K562 (cell line): ENCODE measurements around the gene ZNF513. TPM values are rescaled to one million over a fixed set of nuclear protein-coding genes. Genes with fewer than 3 reads are reported as not detected.

Experiments
- ATAC-seq: fragments of 200-7000 bp; cut with Tn5 transposase; 3 replicates; pipeline ENCODE4 v1.9.1; 2020; ENCODE audit warnings: moderate library complexity
- BruUV-seq: library from RNA; stranded (reverse); fragments of 400-500 nt; replicated peaks from 2 replicates; lab custom pipeline; 2021; lab: Mats Ljungman, UMichigan
- CTCF ChIA-PET: fragments of 300-600 bp; formaldehyde crosslinking; extraction: SDS; loops from one replicate; lab custom pipeline; 2021; ENCODE audit warnings: low intra/inter-chr PET ratio; lab: Yijun Ruan, JAX
- POLR2A ChIA-PET: fragments of 300-600, 350-650 bp; sonication (Branson Sonifier 250); formaldehyde crosslinking; extraction: SDS; loops from one replicate; lab custom pipeline; 2021; ENCODE audit warnings: antibody characterized with exemption, inconsistent platforms; lab: Yijun Ruan, JAX
- DNase-seq, 4 experiments: peaks; one replicate each; pipeline versions ENCODE4 v3.0.0 to v3.0.0-alpha.2; 2011 to 2018; ENCODE audit warnings: low spot score in 3 of 4, mixed read lengths in 3 of 4; ENCODE audit errors: extremely low read depth in 1 of 4
- FAIRE-seq: peaks from 2 replicates; lab custom pipeline; 2011; peaks lifted over from hg19 to GRCh38; lab: Jason Lieb, UNC
- H2AFZ ChIP-seq: 2 replicates; pipeline ENCODE4 v1.6.0; 2011; ENCODE audit warnings: low read depth, low read length, control low read depth, inconsistent platforms
- H3K27ac ChIP-seq: fragments of 200-600 bp; 3 replicates; pipeline ENCODE4 v1.8.0; 2011; ENCODE audit warnings: low read depth, mild to moderate bottlenecking, control low read depth, inconsistent platforms, low read length, moderate library complexity, mixed read lengths; ENCODE audit errors: extremely low read depth
- H3K27me3 ChIP-seq, 2 experiments: fragments of 300-600 bp in 1 of 2; 2 replicates in 1 of 2; 3 replicates in 1 of 2; pipeline versions ENCODE4 v1.6.0 to v1.8.0; 2011; ENCODE audit warnings: inconsistent platforms in 2 of 2, low read length in 2 of 2, mild to moderate bottlenecking in 1 of 2, mixed read lengths in 1 of 2, moderate library complexity in 1 of 2; ENCODE audit not compliant: control insufficient read depth in 2 of 2, insufficient read depth in 2 of 2
- H3K36me3 ChIP-seq: fragments of 300-600 bp; 3 replicates; pipeline ENCODE4 v1.8.0; 2011; ENCODE audit warnings: mild to moderate bottlenecking, low read length, inconsistent platforms; ENCODE audit not compliant: control insufficient read depth, insufficient read depth
- H3K4me1 ChIP-seq, 2 experiments: fragments of 200-600 bp in 1 of 2; replicated peaks in 1 of 2; 2 replicates in 1 of 2; 3 replicates in 1 of 2; pipeline versions ENCODE4 v1.5.1 to v1.8.0; 2011; ENCODE audit warnings: inconsistent platforms in 2 of 2, low read length in 2 of 2, mild to moderate bottlenecking in 1 of 2, mixed read lengths in 1 of 2, moderate library complexity in 1 of 2; ENCODE audit not compliant: control insufficient read depth in 2 of 2, insufficient read depth in 2 of 2
- H3K4me2 ChIP-seq: 2 replicates; pipeline ENCODE4 v1.6.1; 2011; ENCODE audit warnings: low read length, control low read depth, inconsistent platforms, mixed read lengths; ENCODE audit not compliant: insufficient read depth
- H3K4me3 ChIP-seq: fragments of 200-600 bp; sonication (generic), shearing (Covaris generic); 2 replicates; pipeline ENCODE4 v1.5.1; 2016; ENCODE audit warnings: control low read depth, inconsistent platforms
- H3K79me2 ChIP-seq: fragments of 200-600 bp; 3 replicates; pipeline ENCODE4 v1.8.0; 2011; ENCODE audit warnings: low read length, inconsistent platforms; ENCODE audit not compliant: control insufficient read depth, insufficient read depth
- H3K9ac ChIP-seq, 2 experiments: 2 replicates each; pipeline versions ENCODE4 v1.6.0 to v1.6.1; 2011; ENCODE audit warnings: low read depth in 2 of 2, low read length in 2 of 2, control low read depth in 1 of 2, inconsistent platforms in 1 of 2, mild to moderate bottlenecking in 1 of 2, mixed read lengths in 1 of 2; ENCODE audit not compliant: insufficient read depth in 1 of 2
- H3K9me1 ChIP-seq: one replicate; pipeline ENCODE4 v1.6.0; 2011; ENCODE audit warnings: inconsistent platforms, mild to moderate bottlenecking, low read length, moderate library complexity; ENCODE audit not compliant: control insufficient read depth, insufficient read depth
- H3K9me3 ChIP-seq: replicated peaks from 2 replicates; pipeline ENCODE4 v1.5.1; 2011; ENCODE audit warnings: low read depth, low read length, inconsistent platforms; ENCODE audit not compliant: control insufficient read depth, insufficient read depth
- H4K20me1 ChIP-seq: replicated peaks from 2 replicates; pipeline ENCODE4 v1.6.1; 2011; ENCODE audit warnings: low read length, inconsistent platforms, mixed read lengths; ENCODE audit not compliant: control insufficient read depth, insufficient read depth
- CAMTA2 ChIP-seq: fragments of 250-450 bp; sonication (Bioruptor Pico); conservative IDR thresholded peaks from 2 replicates; pipeline ENCODE4 v1.5.1; 2022
- MBD2 ChIP-seq: sonication (generic); IDR thresholded peaks from 2 replicates; pipeline ENCODE4 v1.6.1; 2016; ENCODE audit warnings: low read depth, borderline replicate concordance
- NCOA2 ChIP-seq, 2 experiments: fragments of 450-650 bp; IDR thresholded peaks; 2 replicates each; pipeline ENCODE4 v1.6.1; 2018; ENCODE audit warnings: mild to moderate bottlenecking in 2 of 2, moderate library complexity in 1 of 2; ENCODE audit not compliant: partially characterized antibody in 2 of 2
- RBFOX2 ChIP-seq: fragments of 200-400 bp; formaldehyde crosslinking; IDR thresholded peaks from 2 replicates; pipeline ENCODE4 v1.6.1; 2017; ENCODE audit warnings: low read depth, mild to moderate bottlenecking, low read length, moderate library complexity
- SREBF2 ChIP-seq: sonication (generic); formaldehyde crosslinking; IDR thresholded peaks from 2 replicates; pipeline ENCODE4 v1.4.0; 2020; ENCODE audit warnings: mild to moderate bottlenecking, missing genetic modification reagents
- ZNF699 ChIP-seq: fragments of 250-450 bp; sonication (Bioruptor Pico); IDR thresholded peaks from 2 replicates; pipeline ENCODE4 v1.8.0; 2021; ENCODE audit warnings: mild to moderate bottlenecking, moderate library complexity; ENCODE audit not compliant: insufficient replicate concordance
- WGBS: fragments of 100-300 bp; shearing (Covaris generic); methylation state at CpG from one replicate; pipeline ENCODE4 v1.1.6; 2016; ENCODE audit warnings: low coverage, mixed read lengths; ENCODE audit not compliant: insufficient coverage; ENCODE audit errors: missing lambda C conversion rate; 5-methylcytosine and 5-hydroxymethylcytosine counted together
- in situ Hi-C: fragments of 300-500 bp; cut with MboI; formaldehyde crosslinking; loops from 4 replicates; pipeline ENCODE4 v1.15.0; 2018; ENCODE audit warnings: inconsistent platforms, mixed read lengths
- intact Hi-C: fragments of 100-400 bp; cut with micrococcal nuclease; formaldehyde crosslinking; loops from 2 replicates; pipeline ENCODE4 v1.14.2; 2022
- polyA plus RNA-seq, 8 experiments: library from polyadenylated mRNA; depleted of rRNA in 4 of 8; stranded (reverse) in 5 of 8; unstranded in 3 of 8; fragments of >200 nt; fragmentation: Nextera tagmentation in 2 of 8; fragmentation: Illumina TruSeq in 1 of 8; extraction: Ambion mirVana in 2 of 8; extraction: Trizol in 1 of 8; gene quantifications; 2 replicates each; pipeline versions ENCODE4 v1.2.1 to v1.2.3, GENCODE V29; 2011 to 2014; ENCODE audit warnings: inconsistent platforms in 1 of 8, missing spikeins in 1 of 8
- total RNA-seq, 7 experiments: library from RNA; depleted of rRNA in 6 of 7; stranded (reverse); fragments of >200 nt in 6 of 7; fragmentation: Illumina TruSeq in 2 of 7; extraction: Trizol in 2 of 7; gene quantifications; 2 replicates each; pipeline versions ENCODE4 v1.2.1 to v1.2.3, GENCODE V29; 2011 to 2021; ENCODE audit warnings: low replicate concordance in 1 of 7

ZNF513 gene
- total and polyA plus RNA-seq, 9 of the 15 experiments (the other 6 are each of a cell fraction or from before 2014, with no cell fraction given): 0.04 to 13.6 (median 4.4) TPM

DNA sequence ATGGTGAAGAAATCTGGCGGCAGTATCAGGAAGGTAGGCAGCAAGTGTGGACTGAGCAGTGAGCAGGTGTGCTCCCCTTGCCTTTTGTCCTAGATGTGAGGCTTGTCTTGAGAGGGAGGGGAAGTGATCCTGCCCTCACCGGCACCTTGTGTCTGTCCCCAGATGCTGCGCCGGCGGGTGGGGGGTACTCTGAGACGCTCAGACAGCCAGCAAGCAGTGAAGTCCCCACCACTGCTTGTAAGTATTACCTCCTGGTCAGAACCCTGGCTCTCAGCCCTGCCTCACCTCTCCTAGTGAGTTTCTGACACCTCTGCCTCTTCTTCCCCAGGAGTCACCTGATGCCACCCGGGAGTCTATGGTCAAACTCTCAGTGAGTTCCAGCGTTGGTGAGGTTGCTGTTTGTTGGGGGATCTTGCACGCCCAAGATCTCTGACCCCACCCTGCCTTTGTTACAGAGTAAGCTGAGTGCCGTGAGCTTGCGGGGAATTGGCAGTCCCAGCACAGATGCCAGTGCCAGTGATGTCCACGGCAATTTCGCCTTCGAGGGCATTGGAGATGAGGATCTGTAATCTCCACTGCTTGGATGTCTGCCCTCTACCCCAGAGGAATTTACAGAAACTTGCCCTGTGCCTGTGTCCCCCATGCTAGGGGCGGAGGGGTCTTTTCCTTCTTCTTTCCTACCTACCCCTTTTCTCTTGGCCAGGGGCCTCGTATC is 4.2 kb downstream of the ZNF513 start:
- Histone ChIP-seq H2AFZ (no peak overlapping the region), H3K4me3 (no peak overlapping the region), H3K79me2 (peaks cover 38% of the 10 kb centered on the region), H3K9me1 (no peaks in the 10 kb centered on the region), H3K36me3 (peaks cover 77% of the 10 kb centered on the region), H4K20me1 (no peaks in the 10 kb centered on the region), H3K4me1 (peaks cover 15 to 43% of the 10 kb centered on the region in 2 experiments), H3K27me3 (no peaks in the 10 kb centered on the region), H3K9ac (0 out of 4 replicates have a peak overlapping the region, but pooled peaks of 1 of the 2 experiments have one; percentile 40), H3K9me3 (no peaks in the 10 kb centered on the region), H3K27ac (no peak overlapping the region; the same call in 2 of the 3 replicates), H3K4me2 (no peak overlapping the region)
- ChIA-PET CTCF (no interaction called here), POLR2A (interaction anchor here (0.7 kb wide), 2 partner anchors 15 to 185 kb away, joined by 3 read pairs; no protein-coding TSS in a partner anchor)
- no TSS peak for BruUV-seq
- DNase-seq (no peak), FAIRE-seq (no peak), ATAC-seq (no peak)
- TF ChIP-seq MBD2: no peak
- no peak for TF ChIP-seq ZNF699 (CRISPR knock-in tag)
- no peak for TF ChIP-seq SREBF2
- TF ChIP-seq RBFOX2: 0 out of 2 replicates have a peak, but pooled peaks have one; percentile 35
- no peak for TF ChIP-seq CAMTA2 (CRISPR knock-in tag)
- no peak for TF ChIP-seq NCOA2 (IDR thresholded peaks at IDR 0.05; ENCODE audit: partially characterized antibody in 2 of 2)
- intact Hi-C loops: no loop called here
- WGBS: 92% methylated on average over 16 of the region's 16 CpGs
- in situ Hi-C loops: no loop called here
